NCI-H2107 treated with DMSO at 0.1 percent for 48 hours (cell line): ENCODE results near the gene SIGLEC9.

Experiments used
- DNase-seq: peaks from one replicate; lab custom pipeline; 2025; ENCODE audit not compliant: unreplicated experiment; lab: John Stamatoyannopoulos, UW

SIGLEC9 gene

DNA sequence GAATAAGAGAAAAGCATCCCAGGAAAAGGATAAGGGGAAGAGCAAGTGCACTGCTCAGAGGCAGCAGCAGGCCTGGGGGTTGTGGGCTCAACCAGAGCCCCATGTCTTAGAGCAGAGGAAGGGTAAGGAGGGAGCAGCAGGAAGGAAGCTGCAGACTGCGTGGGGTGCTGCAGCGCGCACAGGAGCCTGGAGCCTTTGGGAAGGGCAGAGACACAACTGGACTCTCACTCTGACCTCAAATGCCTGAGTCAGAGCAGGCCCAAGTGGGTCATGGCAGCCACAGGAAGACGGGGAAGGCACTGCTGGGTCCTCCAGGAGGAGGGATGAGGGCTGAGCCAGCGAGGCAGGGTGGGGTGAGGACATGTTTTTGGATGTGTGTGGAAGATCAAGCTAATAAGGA, 49.0 kb downstream of the SIGLEC9 start:
- DNase-seq = no peak

DNA sequence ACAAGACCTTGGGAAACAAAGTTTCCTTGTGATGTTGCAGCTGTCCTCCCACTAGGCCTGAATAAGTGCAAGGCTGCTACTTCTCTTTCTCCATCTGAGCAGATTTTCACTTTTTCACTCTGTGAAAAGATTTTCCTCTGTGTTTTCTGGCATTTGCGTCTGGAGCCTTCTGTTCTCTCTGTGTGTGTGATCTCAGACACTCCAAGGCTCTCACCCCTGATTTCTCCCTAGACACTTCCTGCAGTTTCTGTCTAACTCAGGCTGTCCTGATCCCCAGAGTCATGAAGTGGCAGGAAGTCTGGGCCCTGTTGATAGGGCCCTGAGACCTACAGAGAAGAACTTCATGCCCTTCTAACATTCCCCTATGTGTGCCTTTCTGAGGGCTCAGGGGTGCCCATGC, 54.5 kb downstream of the SIGLEC9 start:
- no peak for DNase-seq
